Vagina (tissue), 2 donors: Measurements from ENCODE around the gene CA7.

Experiments used
- CTCF ChIP-seq, 3 experiments: fragments of 450-650 bp in 2 of 3; fragments of 200-600 bp in 1 of 3; sonication (generic) in 1 of 3; IDR thresholded peaks; one replicate each; pipeline ENCODE4 v1.5.1; 2017 to 2019; ENCODE audit warnings: antibody characterized with exemption in 3 of 3, mild to moderate bottlenecking in 2 of 3, moderate library complexity in 2 of 3
- POLR2A ChIP-seq, 2 donors: fragments of 450-650 bp; IDR thresholded peaks; one replicate each; pipeline ENCODE4 v1.6.1; 2017; ENCODE audit warnings: antibody characterized with exemption in 2 of 2, mild to moderate bottlenecking in 2 of 2, moderate library complexity in 2 of 2

GRCh38 chr16:66873685-66874055 lies 29.5 kb downstream of the CA7 start:
- TF ChIP-seq POLR2A (IDR thresholded peaks at IDR 0.05) (no peak), CTCF (IDR thresholded peaks at IDR 0.05) (no peak)
